Measurements from ENCODE around the gene TXLNB. TPM values are rescaled to one million over a fixed set of nuclear protein-coding genes. Genes with fewer than 3 reads are reported as not detected.

The TXLNB gene
- polyA plus RNA-seq, 1 of the 3 experiments (the other 2 are of a cell fraction), result 0.12 TPM

- Histone ChIP-seq H3F3A (replicated peaks; ENCODE audit: insufficient read depth) (no peaks in the 10 kb centered on the region), H3K36me3 (replicated peaks in 1 of 2; ENCODE audit: control insufficient read depth in 1 of 2, insufficient read depth in 2 of 2, low read length in 1 of 2) (no peaks in the 10 kb centered on the region), H3K27ac (ENCODE audit: low read depth in 2 of 2, low read length in 1 of 2) (no peak overlapping the region), H3K4me3 (ENCODE audit: low read depth in 2 of 2, low read length in 1 of 2) (no peak overlapping the region), H2AFZ (ENCODE audit: low read depth) (no peak overlapping the region), H3K9me3 (no peaks in the 10 kb centered on the region), H4K20me1 (ENCODE audit: insufficient read depth) (no peaks in the 10 kb centered on the region), H3K79me2 (ENCODE audit: insufficient read depth) (no peaks in the 10 kb centered on the region), H3K9me2 (no peaks in the 10 kb centered on the region), H3K4me2 (no peak overlapping the region), H3K9ac (no peak overlapping the region), H3K4me1 (ENCODE audit: control insufficient read depth in 1 of 2, insufficient read depth in 2 of 2, low read depth in 1 of 2, low read length in 1 of 2) (no peaks in the 10 kb centered on the region), H3K27me3 (ENCODE audit: insufficient read depth) (no peaks in the 10 kb centered on the region; the same call in 1 of the 2 replicates)
- 25% methylated on average over 7 of the region's 7 CpGs for WGBS (ENCODE audit: low lambda C conversion rate)
- TF ChIP-seq TAF1 (IDR thresholded peaks at IDR 0.05; ENCODE audit: borderline replicate concordance, low read depth, low read length) (no peak), POLR2AphosphoS5 (IDR thresholded peaks at IDR 0.05; ENCODE audit: low read depth, low read length) (no peak), GATA2 (CRISPR knock-in tag; IDR thresholded peaks at IDR 0.05) (no peak), MXI1 (IDR thresholded peaks at IDR 0.05; ENCODE audit: low read depth, low read length) (no peak), PBX3 (IDR thresholded peaks at IDR 0.05) (no peak), ZBTB33 (IDR thresholded peaks at IDR 0.05; ENCODE audit: borderline replicate concordance, low read depth) (no peak), IRF3 (IDR thresholded peaks at IDR 0.05; ENCODE audit: low read depth, low read length) (no peak), USF2 (IDR thresholded peaks at IDR 0.05; ENCODE audit: borderline replicate concordance, low read depth, low read length) (no peak), FOXM1 (IDR thresholded peaks at IDR 0.05; ENCODE audit: low read depth) (no peak), CTCF (IDR thresholded peaks at IDR 0.05) (no peak), NRF1 (IDR thresholded peaks at IDR 0.05; ENCODE audit: low read depth, low read length) (no peak)
- CTCF ChIA-PET, result interaction anchor here (1.1 kb wide), 1 partner anchor 9 kb away, joined by 3 read pairs; no protein-coding TSS in a partner anchor
- POLR2A ChIA-PET, result no interaction called here
- DNase-seq, result no peak
Observed at GRCh38 chr6:139313229-139313628, 21.4 kb upstream of the TXLNB start.
